GM10266 (cell line): ENCODE measurements around the gene CD47.

Experiments
- DNase-seq: peaks from one replicate; pipeline ENCODE4 v3.0.0; 2012; ENCODE audit errors: extremely low spot score
- CTCF ChIP-seq: IDR thresholded peaks from 2 replicates; pipeline ENCODE4 v1.5.1; 2012; ENCODE audit warnings: mild to moderate bottlenecking, low read depth; ENCODE audit not compliant: control insufficient read depth, insufficient read depth; ENCODE audit errors: missing control alignments

Gene CD47

GRCh38 chr3:108037770-108038169, 53.1 kb downstream of the CD47 start:
- no peak for TF ChIP-seq CTCF
- no peak for DNase-seq

GRCh38 chr3:108036984-108037741, 53.7 kb downstream of the CD47 start:
- no peak for TF ChIP-seq CTCF

GRCh38 chr3:108036401-108036800, 54.4 kb downstream of the CD47 start:
- DNase-seq = no peak
- no peak for TF ChIP-seq CTCF

More at GRCh38 chr3:108036984-108037741, 53.7 kb downstream of the CD47 start:
- no peak for DNase-seq

- no peak for TF ChIP-seq CTCF
- DNase-seq = no peak
Measured at GRCh38 chr3:108035751-108036150, 55.1 kb downstream of the CD47 start.

GRCh38 chr3:108031895-108032294, 58.9 kb downstream of the CD47 start:
- TF ChIP-seq CTCF = no peak
- DNase-seq = no peak

GRCh38 chr3:108030960-108031359, 59.9 kb downstream of the CD47 start:
- no peak for TF ChIP-seq CTCF
- DNase-seq = no peak

- DNase-seq = no peak
- TF ChIP-seq CTCF = no peak
Measured at GRCh38 chr3:108029466-108029865, 61.4 kb downstream of the CD47 start.
